ENCODE measurements around the gene UCN.

Gene UCN

DNA sequence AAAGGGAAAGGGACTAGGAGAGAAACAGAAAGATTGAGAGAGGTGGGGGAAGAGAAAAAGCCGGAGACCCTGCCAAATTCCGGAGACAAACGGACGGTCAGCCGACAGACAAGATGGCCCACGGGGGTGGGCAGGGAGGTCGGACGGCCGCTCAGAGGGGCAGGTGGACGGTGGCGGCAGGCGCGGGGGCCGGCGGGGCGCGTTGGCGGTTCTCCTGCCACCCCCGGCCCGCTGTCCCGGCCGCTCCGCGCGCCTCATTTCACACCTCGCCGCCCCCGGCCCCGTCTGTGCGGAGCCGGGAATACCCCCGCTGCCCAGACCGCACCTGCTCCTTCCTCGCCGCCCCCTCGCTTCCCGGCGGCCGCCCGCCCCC is 46.3 kb downstream of the UCN start:
- DNase-seq (ENCODE audit: low read depth), result no peak
- TF ChIP-seq MYC (IDR thresholded peaks at IDR 0.05; ENCODE audit: low read depth, low read length), result no peak
- TF ChIP-seq POLR2A (IDR thresholded peaks at IDR 0.05; ENCODE audit: extremely low read depth, insufficient read length), result no peak
- TF ChIP-seq MAX (IDR thresholded peaks at IDR 0.05; ENCODE audit: low read depth, low read length), result no peak
- TF ChIP-seq, protein P1, sequence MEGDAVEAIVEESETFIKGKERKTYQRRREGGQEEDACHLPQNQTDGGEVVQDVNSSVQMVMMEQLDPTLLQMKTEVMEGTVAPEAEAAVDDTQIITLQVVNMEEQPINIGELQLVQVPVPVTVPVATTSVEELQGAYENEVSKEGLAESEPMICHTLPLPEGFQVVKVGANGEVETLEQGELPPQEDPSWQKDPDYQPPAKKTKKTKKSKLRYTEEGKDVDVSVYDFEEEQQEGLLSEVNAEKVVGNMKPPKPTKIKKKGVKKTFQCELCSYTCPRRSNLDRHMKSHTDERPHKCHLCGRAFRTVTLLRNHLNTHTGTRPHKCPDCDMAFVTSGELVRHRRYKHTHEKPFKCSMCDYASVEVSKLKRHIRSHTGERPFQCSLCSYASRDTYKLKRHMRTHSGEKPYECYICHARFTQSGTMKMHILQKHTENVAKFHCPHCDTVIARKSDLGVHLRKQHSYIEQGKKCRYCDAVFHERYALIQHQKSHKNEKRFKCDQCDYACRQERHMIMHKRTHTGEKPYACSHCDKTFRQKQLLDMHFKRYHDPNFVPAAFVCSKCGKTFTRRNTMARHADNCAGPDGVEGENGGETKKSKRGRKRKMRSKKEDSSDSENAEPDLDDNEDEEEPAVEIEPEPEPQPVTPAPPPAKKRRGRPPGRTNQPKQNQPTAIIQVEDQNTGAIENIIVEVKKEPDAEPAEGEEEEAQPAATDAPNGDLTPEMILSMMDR (IDR thresholded peaks at IDR 0.05; ENCODE audit: low read depth, low read length), result no peak
- H3K4me3 ChIP-seq (ENCODE audit: low read depth, low read length), result no peak overlapping the region

- no peak for TF ChIP-seq MYC (IDR thresholded peaks at IDR 0.05; ENCODE audit: low read depth, low read length)
- TF ChIP-seq, protein P1 (IDR thresholded peaks at IDR 0.05; ENCODE audit: low read depth, low read length), result no peak
- no peak for TF ChIP-seq MAX (IDR thresholded peaks at IDR 0.05; ENCODE audit: low read depth, low read length)
- no peak for TF ChIP-seq POLR2A (IDR thresholded peaks at IDR 0.05; ENCODE audit: extremely low read depth, insufficient read length)
- H3K4me3 ChIP-seq (ENCODE audit: low read depth, low read length), result no peak overlapping the region
- DNase-seq (ENCODE audit: low read depth), result no peak
Measured at GRCh38 chr2:27261241-27261925, 46.9 kb downstream of the UCN start.

DNA sequence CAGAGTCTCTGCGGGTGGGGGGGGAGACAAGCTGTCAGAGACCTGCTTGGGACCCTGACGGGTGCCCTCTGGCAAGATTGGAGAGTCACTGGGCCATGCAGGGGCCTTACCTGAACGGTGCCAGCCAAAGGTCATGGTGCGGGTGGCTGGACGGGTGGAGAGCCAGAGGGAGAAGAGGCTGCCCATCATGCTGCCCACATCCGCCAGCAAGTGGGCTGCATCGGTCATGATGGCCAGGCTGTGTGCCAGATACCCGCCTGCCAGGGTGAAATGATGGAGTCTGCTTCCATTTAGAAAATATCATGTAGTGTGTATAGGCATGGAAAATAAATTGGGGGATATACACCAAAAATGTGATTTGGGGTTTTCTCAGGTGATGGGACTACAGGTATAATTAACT is 50.2 kb downstream of the UCN start:
- no peak overlapping the region for H3K4me3 ChIP-seq (ENCODE audit: low read depth, low read length)
- no peak for DNase-seq (ENCODE audit: low read depth)
- TF ChIP-seq, protein P1 (IDR thresholded peaks at IDR 0.05; ENCODE audit: low read depth, low read length), result no peak
- no peak for TF ChIP-seq POLR2A (IDR thresholded peaks at IDR 0.05; ENCODE audit: extremely low read depth, insufficient read length)
- no peak for TF ChIP-seq MAX (IDR thresholded peaks at IDR 0.05; ENCODE audit: low read depth, low read length)
- TF ChIP-seq MYC (IDR thresholded peaks at IDR 0.05; ENCODE audit: low read depth, low read length), result no peak

Data from NB4 (cell line).